GM23338 (cell line): Measurements from ENCODE around the gene GRIA4. TPM values are rescaled to one million over a fixed set of nuclear protein-coding genes. Genes with fewer than 3 reads are reported as not detected.

ENCODE experiments used
- ATAC-seq: fragments of 200-7000 bp; cut with Tn5 transposase; 3 replicates; pipeline ENCODE4 v1.9.1; 2020
- DNase-seq: peaks from one replicate; pipeline ENCODE4 v3.0.0-alpha.2; 2015; ENCODE audit warnings: low spot score
- H2AFZ ChIP-seq: fragments of 200-600 bp; sonication (generic); 2 replicates; pipeline ENCODE4 v1.8.0; 2016; ENCODE audit warnings: antibody characterized with exemption, mild to moderate bottlenecking, moderate library complexity
- H3F3A ChIP-seq: fragments of 200-600 bp; sonication (generic); replicated peaks from 2 replicates; pipeline ENCODE4 v1.8.0; 2017; ENCODE audit warnings: antibody characterized with exemption, mixed run types, low read depth
- H3K27ac ChIP-seq: fragments of 200-600 bp; sonication (generic); 2 replicates; pipeline ENCODE4 v1.6.1; 2016; ENCODE audit warnings: low read depth
- H3K27me3 ChIP-seq: fragments of 200-600 bp; sonication (generic); 2 replicates; pipeline ENCODE4 v1.8.0; 2016; ENCODE audit warnings: mild to moderate bottlenecking, mixed run types, moderate library complexity; ENCODE audit not compliant: insufficient read depth
- H3K36me3 ChIP-seq: fragments of 200-600 bp; sonication (generic); 2 replicates; pipeline ENCODE4 v1.8.0; 2016; ENCODE audit warnings: mild to moderate bottlenecking; ENCODE audit not compliant: insufficient read depth
- H3K4me1 ChIP-seq: fragments of 200-600 bp; sonication (generic); 2 replicates; pipeline ENCODE4 v1.8.0; 2016; ENCODE audit warnings: mild to moderate bottlenecking, moderate library complexity; ENCODE audit not compliant: insufficient read depth
- H3K4me2 ChIP-seq: fragments of 200-600 bp; sonication (generic); 2 replicates; pipeline ENCODE4 v1.7.1; 2017; ENCODE audit warnings: mixed run types
- H3K4me3 ChIP-seq: fragments of 200-600 bp; sonication (generic); 2 replicates; pipeline ENCODE4 v1.6.1; 2016; ENCODE audit warnings: mixed run types
- H3K79me2 ChIP-seq: fragments of 200-600 bp; sonication (generic); replicated peaks from 2 replicates; pipeline ENCODE4 v1.8.0; 2017; ENCODE audit warnings: mild to moderate bottlenecking; ENCODE audit not compliant: insufficient read depth
- H3K9me2 ChIP-seq: fragments of 200-600 bp; sonication (generic); 2 replicates; pipeline ENCODE4 v1.8.0; 2017; ENCODE audit not compliant: insufficient read depth
- H4K20me1 ChIP-seq: fragments of 200-600 bp; sonication (generic); replicated peaks from 2 replicates; pipeline ENCODE4 v1.8.0; 2017; ENCODE audit warnings: mild to moderate bottlenecking; ENCODE audit not compliant: insufficient read depth
- H3K27ac Mint-ChIP-seq: 2 replicates; pipeline ENCODE4 v1.8.0; 2020; ENCODE audit warnings: inconsistent platforms, mild to moderate bottlenecking, moderate library complexity, mixed read lengths
- H3K27me3 Mint-ChIP-seq: 3 replicates; pipeline ENCODE4 v1.8.0; 2022; ENCODE audit warnings: low read depth, mild to moderate bottlenecking, moderate library complexity, mixed read lengths, inconsistent platforms; ENCODE audit not compliant: insufficient read depth, poor library complexity
- H3K36me3 Mint-ChIP-seq: 3 replicates; pipeline ENCODE4 v1.8.0; 2021; ENCODE audit warnings: low read depth, mild to moderate bottlenecking, inconsistent platforms, moderate library complexity, mixed read lengths
- H3K4me1 Mint-ChIP-seq: 3 replicates; pipeline ENCODE4 v1.8.0; 2020; ENCODE audit warnings: mild to moderate bottlenecking, inconsistent platforms, mixed read lengths
- H3K4me3 Mint-ChIP-seq: 3 replicates; pipeline ENCODE4 v1.8.0; 2021; ENCODE audit warnings: moderate library complexity, mild to moderate bottlenecking, inconsistent platforms, mixed read lengths
- H3K9me3 Mint-ChIP-seq: 3 replicates; pipeline ENCODE4 v1.8.0; 2020; ENCODE audit warnings: moderate library complexity, mild to moderate bottlenecking, inconsistent platforms, mixed read lengths
- CREB1 ChIP-seq: fragments of 250-450 bp; sonication (Bioruptor Pico); IDR thresholded peaks from 2 replicates; pipeline ENCODE4 v1.5.0; 2020; ENCODE audit warnings: low read depth, mild to moderate bottlenecking, moderate library complexity
- EZH2 ChIP-seq: fragments of 200-600 bp; sonication (generic); IDR thresholded peaks from one replicate; pipeline ENCODE4 v1.8.0; 2017; ENCODE audit warnings: antibody characterized with exemption, mild to moderate bottlenecking, low read depth; ENCODE audit not compliant: unreplicated experiment
- EZH2phosphoT487 ChIP-seq: fragments of 200-600 bp; sonication (generic); IDR thresholded peaks from one replicate; pipeline ENCODE4 v1.8.1; 2018; ENCODE audit warnings: antibody characterized with exemption; ENCODE audit not compliant: unreplicated experiment
- JUNB ChIP-seq: IDR thresholded peaks from one replicate; pipeline ENCODE4 v1.6.1; 2016; ENCODE audit warnings: antibody characterized with exemption; ENCODE audit not compliant: unreplicated experiment
- NANOG ChIP-seq: IDR thresholded peaks from 2 replicates; pipeline ENCODE4 v1.6.1; 2016; ENCODE audit warnings: antibody characterized with exemption, borderline replicate concordance
- POLR2AphosphoS5 ChIP-seq: IDR thresholded peaks from 2 replicates; pipeline ENCODE4 v1.6.1; 2016; ENCODE audit warnings: antibody characterized with exemption, low read depth
- STAT1 ChIP-seq: IDR thresholded peaks from one replicate; pipeline ENCODE4 v1.6.1; 2016; ENCODE audit warnings: antibody characterized with exemption; ENCODE audit not compliant: unreplicated experiment
- ZNF114 ChIP-seq: fragments of 250-450 bp; sonication (Bioruptor Pico); IDR thresholded peaks from 2 replicates; pipeline ENCODE4 v1.5.0; 2020; ENCODE audit warnings: mild to moderate bottlenecking, moderate library complexity
- ZNF331 ChIP-seq: fragments of 250-450 bp; sonication (Bioruptor Pico); IDR thresholded peaks from 2 replicates; pipeline ENCODE4 v1.5.0; 2020; ENCODE audit warnings: low read depth, mild to moderate bottlenecking, moderate library complexity
- polyA plus RNA-seq: library from polyadenylated mRNA; unstranded; fragments of >200 nt; fragmentation: Nextera tagmentation; extraction: Ambion mirVana; gene quantifications from 2 replicates; pipeline ENCODE4 v1.2.1, GENCODE V29; 2016
- total RNA-seq: library from RNA; depleted of rRNA; stranded (reverse); fragments of >200 nt; shearing (Covaris generic); gene quantifications from 2 replicates; pipeline ENCODE4 v1.2.3, GENCODE V29; 2014
- TF ChIP-seq, protein P1 (sequence below), 2 experiments: fragments of 200-600 bp in 1 of 2; sonication (generic) in 1 of 2; conservative IDR thresholded peaks; 2 replicates each; pipeline versions ENCODE4 v1.5.1 to v1.6.1; 2016 to 2017; ENCODE audit warnings: antibody characterized with exemption in 2 of 2, low read depth in 2 of 2, mild to moderate bottlenecking in 2 of 2, moderate library complexity in 1 of 2
- TF ChIP-seq, protein P2 (sequence below): IDR thresholded peaks from one replicate; pipeline ENCODE4 v1.6.1; 2018; ENCODE audit warnings: antibody characterized with exemption; ENCODE audit not compliant: unreplicated experiment
- TF ChIP-seq, protein P3 (sequence below): IDR thresholded peaks from 2 replicates; pipeline ENCODE4 v1.6.1; 2016; ENCODE audit warnings: antibody characterized with exemption
- TF ChIP-seq, protein P4 (sequence below): fragments of 250-450 bp; sonication (Bioruptor Pico); IDR thresholded peaks from 2 replicates; pipeline ENCODE4 v1.5.0; 2020; ENCODE audit warnings: mild to moderate bottlenecking, moderate library complexity

The GRIA4 gene
- total and polyA plus RNA-seq, 2 experiments from 2014 or later, result 17.8 to 71.1 TPM

DNA sequence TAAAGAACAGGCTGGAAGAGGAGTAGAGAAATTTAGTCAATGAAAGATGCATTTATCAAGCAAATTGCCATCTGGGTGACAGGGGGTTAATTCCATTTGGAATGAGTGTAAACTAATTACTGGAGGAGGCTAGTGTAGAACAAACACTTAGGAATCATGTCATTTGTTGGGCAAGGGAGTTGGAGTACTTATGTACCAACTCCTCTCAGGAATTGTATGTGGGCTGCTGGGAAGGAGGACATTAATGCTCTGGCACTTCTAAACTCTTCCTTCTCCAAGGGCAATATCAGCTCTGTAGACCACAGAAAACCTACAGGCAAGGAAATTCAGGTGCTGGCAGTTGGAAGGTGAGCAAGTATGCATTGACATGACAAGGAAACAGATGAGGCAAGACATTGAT is 271.2 kb downstream of the GRIA4 start:
- no peaks in the 10 kb centered on the region for H3K36me3 ChIP-seq
- ATAC-seq, result no peak
- DNase-seq, result no peak
- no peak overlapping the region for H3K4me2 ChIP-seq
- H3K9me3 Mint-ChIP-seq, result no peaks in the 10 kb centered on the region
- no peaks in the 10 kb centered on the region for H3K27me3 ChIP-seq
- H4K20me1 ChIP-seq, result no peaks in the 10 kb centered on the region
- H3K27me3 Mint-ChIP-seq, result peaks cover 2% of the 10 kb centered on the region
- no peak overlapping the region for H3K27ac Mint-ChIP-seq
- TF ChIP-seq ZNF114 (CRISPR knock-in tag), result no peak
- TF ChIP-seq EZH2, result no peak
- no peak for TF ChIP-seq CREB1 (CRISPR knock-in tag)
- TF ChIP-seq, protein P1, sequence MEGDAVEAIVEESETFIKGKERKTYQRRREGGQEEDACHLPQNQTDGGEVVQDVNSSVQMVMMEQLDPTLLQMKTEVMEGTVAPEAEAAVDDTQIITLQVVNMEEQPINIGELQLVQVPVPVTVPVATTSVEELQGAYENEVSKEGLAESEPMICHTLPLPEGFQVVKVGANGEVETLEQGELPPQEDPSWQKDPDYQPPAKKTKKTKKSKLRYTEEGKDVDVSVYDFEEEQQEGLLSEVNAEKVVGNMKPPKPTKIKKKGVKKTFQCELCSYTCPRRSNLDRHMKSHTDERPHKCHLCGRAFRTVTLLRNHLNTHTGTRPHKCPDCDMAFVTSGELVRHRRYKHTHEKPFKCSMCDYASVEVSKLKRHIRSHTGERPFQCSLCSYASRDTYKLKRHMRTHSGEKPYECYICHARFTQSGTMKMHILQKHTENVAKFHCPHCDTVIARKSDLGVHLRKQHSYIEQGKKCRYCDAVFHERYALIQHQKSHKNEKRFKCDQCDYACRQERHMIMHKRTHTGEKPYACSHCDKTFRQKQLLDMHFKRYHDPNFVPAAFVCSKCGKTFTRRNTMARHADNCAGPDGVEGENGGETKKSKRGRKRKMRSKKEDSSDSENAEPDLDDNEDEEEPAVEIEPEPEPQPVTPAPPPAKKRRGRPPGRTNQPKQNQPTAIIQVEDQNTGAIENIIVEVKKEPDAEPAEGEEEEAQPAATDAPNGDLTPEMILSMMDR (conservative IDR thresholded peaks at IDR 0.05; ENCODE audit: low read depth in 2 of 2), result no peak
- no peak for TF ChIP-seq NANOG
- TF ChIP-seq, protein P2, sequence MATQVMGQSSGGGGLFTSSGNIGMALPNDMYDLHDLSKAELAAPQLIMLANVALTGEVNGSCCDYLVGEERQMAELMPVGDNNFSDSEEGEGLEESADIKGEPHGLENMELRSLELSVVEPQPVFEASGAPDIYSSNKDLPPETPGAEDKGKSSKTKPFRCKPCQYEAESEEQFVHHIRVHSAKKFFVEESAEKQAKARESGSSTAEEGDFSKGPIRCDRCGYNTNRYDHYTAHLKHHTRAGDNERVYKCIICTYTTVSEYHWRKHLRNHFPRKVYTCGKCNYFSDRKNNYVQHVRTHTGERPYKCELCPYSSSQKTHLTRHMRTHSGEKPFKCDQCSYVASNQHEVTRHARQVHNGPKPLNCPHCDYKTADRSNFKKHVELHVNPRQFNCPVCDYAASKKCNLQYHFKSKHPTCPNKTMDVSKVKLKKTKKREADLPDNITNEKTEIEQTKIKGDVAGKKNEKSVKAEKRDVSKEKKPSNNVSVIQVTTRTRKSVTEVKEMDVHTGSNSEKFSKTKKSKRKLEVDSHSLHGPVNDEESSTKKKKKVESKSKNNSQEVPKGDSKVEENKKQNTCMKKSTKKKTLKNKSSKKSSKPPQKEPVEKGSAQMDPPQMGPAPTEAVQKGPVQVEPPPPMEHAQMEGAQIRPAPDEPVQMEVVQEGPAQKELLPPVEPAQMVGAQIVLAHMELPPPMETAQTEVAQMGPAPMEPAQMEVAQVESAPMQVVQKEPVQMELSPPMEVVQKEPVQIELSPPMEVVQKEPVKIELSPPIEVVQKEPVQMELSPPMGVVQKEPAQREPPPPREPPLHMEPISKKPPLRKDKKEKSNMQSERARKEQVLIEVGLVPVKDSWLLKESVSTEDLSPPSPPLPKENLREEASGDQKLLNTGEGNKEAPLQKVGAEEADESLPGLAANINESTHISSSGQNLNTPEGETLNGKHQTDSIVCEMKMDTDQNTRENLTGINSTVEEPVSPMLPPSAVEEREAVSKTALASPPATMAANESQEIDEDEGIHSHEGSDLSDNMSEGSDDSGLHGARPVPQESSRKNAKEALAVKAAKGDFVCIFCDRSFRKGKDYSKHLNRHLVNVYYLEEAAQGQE, result no peak
- TF ChIP-seq STAT1, result no peak
- TF ChIP-seq JUNB, result no peak
- TF ChIP-seq EZH2phosphoT487, result no peak
- TF ChIP-seq, protein P3, sequence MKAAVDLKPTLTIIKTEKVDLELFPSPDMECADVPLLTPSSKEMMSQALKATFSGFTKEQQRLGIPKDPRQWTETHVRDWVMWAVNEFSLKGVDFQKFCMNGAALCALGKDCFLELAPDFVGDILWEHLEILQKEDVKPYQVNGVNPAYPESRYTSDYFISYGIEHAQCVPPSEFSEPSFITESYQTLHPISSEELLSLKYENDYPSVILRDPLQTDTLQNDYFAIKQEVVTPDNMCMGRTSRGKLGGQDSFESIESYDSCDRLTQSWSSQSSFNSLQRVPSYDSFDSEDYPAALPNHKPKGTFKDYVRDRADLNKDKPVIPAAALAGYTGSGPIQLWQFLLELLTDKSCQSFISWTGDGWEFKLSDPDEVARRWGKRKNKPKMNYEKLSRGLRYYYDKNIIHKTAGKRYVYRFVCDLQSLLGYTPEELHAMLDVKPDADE, result no peak
- TF ChIP-seq POLR2AphosphoS5, result no peak
- TF ChIP-seq, protein P4, sequence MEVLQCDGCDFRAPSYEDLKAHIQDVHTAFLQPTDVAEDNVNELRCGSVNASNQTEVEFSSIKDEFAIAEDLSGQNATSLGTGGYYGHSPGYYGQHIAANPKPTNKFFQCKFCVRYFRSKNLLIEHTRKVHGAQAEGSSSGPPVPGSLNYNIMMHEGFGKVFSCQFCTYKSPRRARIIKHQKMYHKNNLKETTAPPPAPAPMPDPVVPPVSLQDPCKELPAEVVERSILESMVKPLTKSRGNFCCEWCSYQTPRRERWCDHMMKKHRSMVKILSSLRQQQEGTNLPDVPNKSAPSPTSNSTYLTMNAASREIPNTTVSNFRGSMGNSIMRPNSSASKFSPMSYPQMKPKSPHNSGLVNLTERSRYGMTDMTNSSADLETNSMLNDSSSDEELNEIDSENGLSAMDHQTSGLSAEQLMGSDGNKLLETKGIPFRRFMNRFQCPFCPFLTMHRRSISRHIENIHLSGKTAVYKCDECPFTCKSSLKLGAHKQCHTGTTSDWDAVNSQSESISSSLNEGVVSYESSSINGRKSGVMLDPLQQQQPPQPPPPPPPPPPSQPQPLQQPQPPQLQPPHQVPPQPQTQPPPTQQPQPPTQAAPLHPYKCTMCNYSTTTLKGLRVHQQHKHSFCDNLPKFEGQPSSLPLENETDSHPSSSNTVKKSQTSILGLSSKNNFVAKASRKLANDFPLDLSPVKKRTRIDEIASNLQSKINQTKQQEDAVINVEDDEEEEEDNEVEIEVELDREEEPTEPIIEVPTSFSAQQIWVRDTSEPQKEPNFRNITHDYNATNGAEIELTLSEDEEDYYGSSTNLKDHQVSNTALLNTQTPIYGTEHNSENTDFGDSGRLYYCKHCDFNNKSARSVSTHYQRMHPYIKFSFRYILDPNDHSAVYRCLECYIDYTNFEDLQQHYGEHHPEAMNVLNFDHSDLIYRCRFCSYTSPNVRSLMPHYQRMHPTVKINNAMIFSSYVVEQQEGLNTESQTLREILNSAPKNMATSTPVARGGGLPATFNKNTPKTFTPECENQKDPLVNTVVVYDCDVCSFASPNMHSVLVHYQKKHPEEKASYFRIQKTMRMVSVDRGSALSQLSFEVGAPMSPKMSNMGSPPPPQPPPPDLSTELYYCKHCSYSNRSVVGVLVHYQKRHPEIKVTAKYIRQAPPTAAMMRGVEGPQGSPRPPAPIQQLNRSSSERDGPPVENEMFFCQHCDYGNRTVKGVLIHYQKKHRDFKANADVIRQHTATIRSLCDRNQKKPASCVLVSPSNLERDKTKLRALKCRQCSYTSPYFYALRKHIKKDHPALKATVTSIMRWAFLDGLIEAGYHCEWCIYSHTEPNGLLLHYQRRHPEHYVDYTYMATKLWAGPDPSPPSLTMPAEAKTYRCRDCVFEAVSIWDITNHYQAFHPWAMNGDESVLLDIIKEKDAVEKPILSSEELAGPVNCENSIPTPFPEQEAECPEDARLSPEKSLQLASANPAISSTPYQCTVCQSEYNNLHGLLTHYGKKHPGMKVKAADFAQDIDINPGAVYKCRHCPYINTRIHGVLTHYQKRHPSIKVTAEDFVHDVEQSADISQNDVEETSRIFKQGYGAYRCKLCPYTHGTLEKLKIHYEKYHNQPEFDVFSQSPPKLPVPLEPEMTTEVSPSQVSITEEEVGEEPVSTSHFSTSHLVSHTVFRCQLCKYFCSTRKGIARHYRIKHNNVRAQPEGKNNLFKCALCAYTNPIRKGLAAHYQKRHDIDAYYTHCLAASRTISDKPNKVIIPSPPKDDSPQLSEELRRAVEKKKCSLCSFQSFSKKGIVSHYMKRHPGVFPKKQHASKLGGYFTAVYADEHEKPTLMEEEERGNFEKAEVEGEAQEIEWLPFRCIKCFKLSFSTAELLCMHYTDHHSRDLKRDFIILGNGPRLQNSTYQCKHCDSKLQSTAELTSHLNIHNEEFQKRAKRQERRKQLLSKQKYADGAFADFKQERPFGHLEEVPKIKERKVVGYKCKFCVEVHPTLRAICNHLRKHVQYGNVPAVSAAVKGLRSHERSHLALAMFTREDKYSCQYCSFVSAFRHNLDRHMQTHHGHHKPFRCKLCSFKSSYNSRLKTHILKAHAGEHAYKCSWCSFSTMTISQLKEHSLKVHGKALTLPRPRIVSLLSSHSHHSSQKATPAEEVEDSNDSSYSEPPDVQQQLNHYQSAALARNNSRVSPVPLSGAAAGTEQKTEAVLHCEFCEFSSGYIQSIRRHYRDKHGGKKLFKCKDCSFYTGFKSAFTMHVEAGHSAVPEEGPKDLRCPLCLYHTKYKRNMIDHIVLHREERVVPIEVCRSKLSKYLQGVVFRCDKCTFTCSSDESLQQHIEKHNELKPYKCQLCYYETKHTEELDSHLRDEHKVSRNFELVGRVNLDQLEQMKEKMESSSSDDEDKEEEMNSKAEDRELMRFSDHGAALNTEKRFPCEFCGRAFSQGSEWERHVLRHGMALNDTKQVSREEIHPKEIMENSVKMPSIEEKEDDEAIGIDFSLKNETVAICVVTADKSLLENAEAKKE (CRISPR knock-in tag), result no peak
- TF ChIP-seq ZNF331, result no peak
- no peaks in the 10 kb centered on the region for H3K4me1 ChIP-seq
- no peak overlapping the region for H2AFZ ChIP-seq
- H3K79me2 ChIP-seq, result no peaks in the 10 kb centered on the region
- no peaks in the 10 kb centered on the region for H3K36me3 Mint-ChIP-seq
- H3F3A ChIP-seq, result no peaks in the 10 kb centered on the region
- no peak overlapping the region for H3K4me3 ChIP-seq
- H3K4me3 Mint-ChIP-seq, result no peak overlapping the region
- no peak overlapping the region for H3K27ac ChIP-seq
- H3K4me1 Mint-ChIP-seq, result no peaks in the 10 kb centered on the region
- H3K9me2 ChIP-seq, result no peaks in the 10 kb centered on the region
